ENCODE data around the gene RD3L. TPM values are rescaled to one million over a fixed set of nuclear protein-coding genes. Genes with fewer than 3 reads are reported as not detected.

RD3L gene
- total and polyA plus RNA-seq, 2 of the 13 experiments (the other 11 are each of a cell fraction or from before 2014, with no cell fraction given): not detected

- TF ChIP-seq ZNF589 (CRISPR knock-in tag; conservative IDR thresholded peaks at IDR 0.05): no peak
- no peak for TF ChIP-seq ZHX1 (CRISPR knock-in tag; IDR thresholded peaks at IDR 0.05; ENCODE audit: low read depth)
- no peak for TF ChIP-seq ZNF879 (CRISPR knock-in tag; IDR thresholded peaks at IDR 0.05)
- no peak for TF ChIP-seq ZNF326 (CRISPR knock-in tag; IDR thresholded peaks at IDR 0.05; ENCODE audit: borderline replicate concordance)
- TF ChIP-seq DNMT3B (CRISPR knock-in tag; conservative IDR thresholded peaks at IDR 0.05): 0 out of 2 replicates have a peak, but pooled peaks have one; percentile 33
- no peak for TF ChIP-seq ZSCAN12 (CRISPR knock-in tag; IDR thresholded peaks at IDR 0.05)
- TF ChIP-seq ZNF292 (CRISPR knock-in tag; IDR thresholded peaks at IDR 0.05; ENCODE audit: borderline replicate concordance, low read depth): no peak
- TF ChIP-seq HNF4G (IDR thresholded peaks at IDR 0.05; ENCODE audit: borderline replicate concordance, low read depth, low read length): no peak
- no peak for TF ChIP-seq HNF4G (CRISPR knock-in tag; IDR thresholded peaks at IDR 0.05; ENCODE audit: borderline replicate concordance, low read depth)
- TF ChIP-seq SUZ12 (IDR thresholded peaks at IDR 0.05; ENCODE audit: low read depth, low read length): no peak
- TF ChIP-seq SP2 (CRISPR knock-in tag; IDR thresholded peaks at IDR 0.05): no peak
- TF ChIP-seq ARNT (IDR thresholded peaks at IDR 0.05): no peak
- no peak for TF ChIP-seq SNAPC5 (CRISPR knock-in tag; IDR thresholded peaks at IDR 0.05; ENCODE audit: borderline replicate concordance)
- TF ChIP-seq ZBTB3 (CRISPR knock-in tag; IDR thresholded peaks at IDR 0.05; ENCODE audit: borderline replicate concordance, low read depth): no peak
- TF ChIP-seq PLRG1 (conservative IDR thresholded peaks at IDR 0.05): no peak
- TF ChIP-seq ZNF557 (CRISPR knock-in tag; IDR thresholded peaks at IDR 0.05): no peak
- peak; percentile 56; the same call in 1 of the 2 replicates for TF ChIP-seq KMT2A (CRISPR knock-in tag; IDR thresholded peaks at IDR 0.05)
- TF ChIP-seq BCLAF1 (IDR thresholded peaks at IDR 0.05): no peak
- no peak for TF ChIP-seq GABPA (IDR thresholded peaks at IDR 0.05; ENCODE audit: low read depth, low read length)
- peak; percentile 17; the same call in 1 of the 2 replicates for TF ChIP-seq GABPA (CRISPR knock-in tag; IDR thresholded peaks at IDR 0.05; ENCODE audit: low read depth)
- TF ChIP-seq RBM22 (optimal IDR thresholded peaks at IDR 0.05; ENCODE audit: low read length): peak; percentile 34
- TF ChIP-seq ELF1 (CRISPR knock-in tag; IDR thresholded peaks at IDR 0.05): no peak; the same call in 1 of the 2 replicates
- TF ChIP-seq MLLT10 (CRISPR knock-in tag; IDR thresholded peaks at IDR 0.05): no peak
- no peak for TF ChIP-seq ZNF782 (CRISPR knock-in tag; IDR thresholded peaks at IDR 0.05; ENCODE audit: borderline replicate concordance)
- no peak for TF ChIP-seq REPIN1 (CRISPR knock-in tag; IDR thresholded peaks at IDR 0.05; ENCODE audit: borderline replicate concordance, low read depth)
These were observed 31.9 kb downstream of the RD3L start (continued) for GRCh38 chr14:103910262-103910935.
